Eye (tissue), 1 donor: ENCODE measurements around the gene N4BP2.
A peak's percentile ranks its signal among the peaks of the same experiment; 100 is the strongest.
"Not testable (repeated sequence)": the region's sequence is repeated elsewhere in the genome, so short reads cannot be mapped to it uniquely, and the experiment has no call there.

ENCODE experiments used
- DNase-seq: peaks from one replicate; pipeline ENCODE4 v3.0.0-alpha.2; 2015

Gene N4BP2

DNA sequence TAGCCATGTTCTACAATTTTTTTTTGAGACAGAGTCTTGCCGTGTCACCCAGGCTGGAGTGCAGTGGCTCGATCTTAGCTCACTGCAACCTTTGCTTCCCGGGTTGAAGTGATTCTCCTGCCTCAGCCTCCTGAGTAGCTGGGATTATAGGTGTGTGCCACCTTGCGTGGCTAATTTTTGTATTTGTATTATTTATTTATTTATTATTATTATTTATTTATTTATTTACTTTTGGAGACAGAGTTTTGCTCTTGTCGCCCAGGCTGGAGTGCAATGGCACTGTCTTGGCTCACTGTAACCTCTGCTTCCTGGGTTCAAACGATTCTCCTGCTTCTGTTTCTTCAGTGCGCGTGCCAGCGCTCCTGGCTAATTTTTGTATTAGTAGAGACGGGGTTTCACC lies 36.8 kb downstream of the N4BP2 start:
- not testable (repeated sequence) for DNase-seq

DNA sequence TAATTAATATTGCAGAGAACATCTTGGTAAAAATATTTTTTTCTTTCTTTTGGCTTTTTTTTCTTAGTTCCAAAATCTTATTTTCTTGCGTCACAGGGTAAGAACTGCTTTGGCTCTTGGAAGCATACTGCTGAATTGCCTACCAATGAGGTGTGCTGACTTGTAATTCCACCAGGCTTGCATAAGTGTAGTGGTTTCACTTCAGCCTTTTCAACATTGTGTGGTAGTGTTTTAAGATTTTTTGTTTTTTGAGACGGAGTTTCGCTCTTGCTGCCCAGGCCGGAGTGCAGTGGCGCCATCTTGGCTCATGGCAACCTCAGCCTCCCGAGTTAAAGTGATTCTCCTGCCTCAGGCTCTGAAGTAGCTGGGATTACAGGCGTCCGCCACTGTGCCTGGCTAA lies 42.4 kb downstream of the N4BP2 start:
- no peak for DNase-seq

- not testable (repeated sequence) for DNase-seq
Measured at GRCh38 chr4:40107150-40107549, 50.5 kb downstream of the N4BP2 start.

- DNase-seq = no peak
Measured at GRCh38 chr4:40112027-40112792, 55.6 kb downstream of the N4BP2 start.

DNA sequence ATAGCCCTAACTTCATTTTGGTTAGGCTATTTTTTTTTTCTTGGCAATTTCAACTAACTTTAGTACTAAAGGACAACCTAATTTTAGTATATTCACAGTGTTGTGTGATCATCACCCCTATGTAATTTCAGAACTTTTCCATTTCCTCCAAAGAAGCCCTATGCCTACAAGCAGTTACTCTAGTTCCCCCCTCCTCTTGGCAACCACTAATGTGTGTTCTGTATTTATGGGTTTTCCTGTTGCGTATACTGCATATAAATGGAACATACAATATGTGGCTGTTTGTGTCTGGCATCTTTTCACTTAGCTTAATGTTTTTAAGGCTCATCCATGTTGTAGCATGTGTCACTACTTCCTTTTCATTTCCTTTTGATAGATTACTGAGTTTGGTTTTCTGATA lies 57.6 kb downstream of the N4BP2 start:
- no peak for DNase-seq

- no peak for DNase-seq
Measured at GRCh38 chr4:40118861-40119260, 62.2 kb downstream of the N4BP2 start.

- DNase-seq = no peak
Measured at GRCh38 chr4:40119344-40119743, 62.7 kb downstream of the N4BP2 start.

DNA sequence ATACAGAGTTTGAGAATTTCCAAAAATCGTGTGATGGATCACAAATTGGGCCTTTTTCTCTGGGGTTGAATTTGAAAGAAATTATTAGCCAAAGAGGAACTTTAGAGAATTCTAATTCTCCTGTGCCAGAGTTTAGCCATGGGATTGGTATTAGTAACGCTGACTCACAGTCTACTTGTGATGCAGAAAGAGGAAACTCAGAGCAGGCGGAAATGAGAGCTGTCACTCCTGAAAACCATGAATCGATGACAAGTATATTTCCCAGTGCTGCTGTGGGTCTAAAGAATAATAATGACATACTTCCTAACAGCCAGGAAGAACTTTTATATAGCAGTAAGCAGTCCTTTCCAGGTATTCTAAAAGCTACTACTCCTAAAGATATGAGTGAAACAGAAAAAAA lies 64.9 kb downstream of the N4BP2 start:
- DNase-seq = no peak

- DNase-seq = no peak
Measured at GRCh38 chr4:40122941-40123340, 66.3 kb downstream of the N4BP2 start.

GRCh38 chr4:40124690-40125089 lies 68.0 kb downstream of the N4BP2 start:
- DNase-seq = no peak

DNA sequence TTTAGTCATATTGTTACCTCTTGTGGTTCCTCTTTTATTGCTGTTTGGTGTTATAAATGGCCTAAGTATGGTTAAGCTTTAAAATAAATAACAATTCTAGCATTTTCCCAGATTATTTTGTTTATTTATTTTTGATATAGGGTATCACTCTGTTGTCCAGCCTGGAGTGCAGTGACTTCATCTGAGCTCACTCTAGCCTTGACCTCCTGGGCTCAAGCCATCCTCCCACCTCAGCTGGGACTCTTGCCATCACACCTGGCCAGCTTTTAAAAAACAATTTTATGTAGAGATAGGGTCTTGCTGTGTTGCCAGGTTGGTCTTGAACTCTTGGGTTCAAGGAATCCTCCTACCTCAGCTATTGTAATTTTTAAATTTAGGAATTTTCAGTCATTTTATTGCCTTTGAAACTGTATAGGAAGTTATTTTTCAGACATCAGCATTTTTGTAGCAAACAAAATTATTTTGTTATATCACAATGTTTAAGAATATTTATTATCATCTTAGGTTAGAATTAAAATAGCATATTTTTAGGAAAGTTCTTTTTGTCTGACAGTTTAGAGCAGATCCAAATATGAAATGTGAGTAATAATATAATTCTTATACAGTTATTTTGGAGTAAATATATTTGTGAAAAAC lies 73.9 kb downstream of the N4BP2 start:
- DNase-seq = no peak

- DNase-seq = no peak
Measured at GRCh38 chr4:40132816-40133215, 76.2 kb downstream of the N4BP2 start.

DNA sequence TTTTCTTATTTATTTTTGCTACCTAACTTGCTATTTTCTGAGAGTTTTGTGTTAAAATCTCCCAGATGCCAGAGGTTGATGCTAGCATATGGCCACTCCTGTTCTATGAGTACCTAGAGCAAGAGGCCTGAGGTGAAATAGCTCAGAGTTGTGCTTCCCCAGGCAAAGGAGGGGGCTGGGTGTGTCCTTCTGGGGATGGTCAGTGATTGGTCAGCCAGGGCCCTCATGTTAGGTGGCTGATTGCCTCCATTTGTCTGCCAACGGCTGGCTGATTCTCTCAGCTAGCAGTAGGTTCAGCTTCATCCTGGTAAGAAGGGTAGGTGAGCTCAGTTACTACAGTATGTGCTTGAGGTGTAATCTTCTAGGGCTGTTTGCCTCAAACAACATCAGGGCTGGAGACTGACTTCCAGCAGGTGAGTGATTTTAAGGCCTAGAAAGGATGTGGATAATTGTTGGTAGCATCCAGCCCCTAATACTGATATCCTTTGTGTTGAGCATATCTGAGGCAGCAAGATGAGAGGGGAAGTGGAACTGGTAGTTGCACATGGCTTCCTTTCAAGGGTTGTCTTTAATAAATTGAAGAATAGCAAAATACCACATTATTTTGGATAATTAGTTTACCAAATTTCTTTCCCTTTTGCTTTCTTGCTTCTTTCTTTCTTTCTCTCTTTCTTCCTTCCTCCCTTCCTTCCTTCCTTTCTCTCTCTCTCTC lies 77.7 kb downstream of the N4BP2 start:
- no peak for DNase-seq

DNA sequence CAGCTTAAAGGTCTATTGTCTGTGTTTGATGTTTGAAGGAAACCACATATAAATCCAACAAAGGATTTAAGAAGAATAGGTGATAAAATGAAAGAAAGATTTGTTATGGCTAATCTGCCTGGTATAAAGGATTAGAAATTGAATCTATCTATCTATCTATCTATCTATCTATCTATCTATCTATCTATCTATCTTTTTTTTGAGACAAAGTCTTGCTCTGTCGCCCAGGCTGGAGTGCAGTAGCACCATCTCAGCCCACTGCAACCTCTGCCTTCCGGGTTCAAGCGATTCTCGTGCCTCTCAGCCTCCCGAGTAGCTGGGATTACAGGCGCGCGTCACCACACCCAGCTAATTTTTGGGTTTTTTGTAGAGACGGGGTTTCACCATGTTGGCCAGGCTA lies 79.6 kb downstream of the N4BP2 start:
- not testable (repeated sequence) for DNase-seq

DNA sequence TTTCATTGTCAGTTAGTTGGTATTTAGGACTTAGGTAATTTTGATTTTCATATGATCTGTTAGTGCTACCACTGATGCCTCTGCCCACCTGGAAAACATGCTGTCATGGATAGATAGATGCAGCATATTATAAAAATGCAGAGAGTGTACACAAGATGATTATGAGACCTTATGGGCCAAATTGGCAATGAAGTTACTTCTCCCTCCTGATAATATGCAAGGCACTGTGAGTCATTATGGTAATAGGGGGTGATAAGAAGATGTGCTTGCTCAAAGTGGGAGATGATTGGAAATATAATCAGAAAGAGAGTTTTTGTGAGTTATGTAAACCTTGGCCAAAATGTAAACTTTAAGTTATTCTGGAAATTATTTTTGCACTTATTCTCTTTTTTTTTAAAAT lies 83.5 kb downstream of the N4BP2 start:
- no peak for DNase-seq

DNA sequence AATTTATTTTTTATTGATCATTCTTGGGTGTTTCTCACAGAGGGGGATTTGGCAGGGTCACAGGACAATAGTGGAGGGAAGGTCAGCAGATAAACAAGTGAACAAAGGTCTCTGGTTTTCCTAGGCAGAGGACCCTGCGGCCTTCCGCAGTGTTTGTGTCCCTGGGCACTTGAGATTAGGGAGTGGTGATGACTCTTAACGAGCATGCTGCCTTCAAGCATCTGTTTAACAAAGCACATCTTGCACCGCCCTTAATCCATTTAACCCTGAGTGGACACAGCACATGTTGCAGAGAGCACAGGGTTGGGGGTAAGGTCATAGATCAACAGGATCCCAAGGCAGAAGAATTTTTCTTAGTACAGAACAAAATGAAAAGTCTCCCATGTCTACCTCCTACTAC lies 83.9 kb downstream of the N4BP2 start:
- DNase-seq = not testable (repeated sequence)

- no peak for DNase-seq
Measured at GRCh38 chr4:40143926-40144508, 87.4 kb downstream of the N4BP2 start.

DNA sequence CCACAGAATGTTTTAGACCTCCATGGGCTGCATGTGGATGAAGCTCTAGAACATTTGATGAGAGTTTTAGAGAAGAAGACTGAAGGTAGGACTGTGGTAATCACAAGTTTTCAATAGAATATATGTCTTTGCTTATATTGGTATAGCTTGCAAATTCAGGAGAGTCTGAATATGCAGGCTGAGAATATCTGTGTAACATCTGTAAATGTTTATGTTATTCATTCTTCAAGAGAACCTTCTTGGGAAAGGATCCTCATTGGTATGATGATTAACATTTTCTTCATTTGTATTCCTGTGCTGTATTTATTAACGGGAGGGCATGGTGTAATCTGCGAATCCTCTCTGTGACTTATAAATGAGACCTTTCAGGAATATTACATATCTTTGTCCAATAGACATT lies 88.1 kb downstream of the N4BP2 start:
- no peak for DNase-seq

DNA sequence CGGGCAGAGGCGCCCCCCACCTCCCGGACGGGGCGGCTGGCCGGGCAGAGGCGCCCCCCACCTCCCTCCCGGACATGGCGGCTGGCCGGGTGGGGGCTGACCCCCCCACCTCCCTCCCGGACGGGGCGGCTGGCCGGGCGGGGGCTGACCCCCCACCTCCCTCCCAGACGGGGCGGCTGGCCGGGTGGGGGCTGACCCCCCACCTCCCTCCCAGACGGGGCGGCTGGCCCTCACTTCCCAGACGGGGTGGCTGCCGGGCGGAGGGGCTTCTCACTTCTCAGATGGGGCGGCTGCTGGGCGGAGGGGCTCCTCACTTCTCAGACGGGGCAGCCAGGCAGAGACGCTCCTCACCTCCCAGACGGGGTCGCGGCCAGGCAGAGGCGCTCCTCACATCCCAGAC lies 90.8 kb downstream of the N4BP2 start:
- DNase-seq = not testable (repeated sequence)

DNA sequence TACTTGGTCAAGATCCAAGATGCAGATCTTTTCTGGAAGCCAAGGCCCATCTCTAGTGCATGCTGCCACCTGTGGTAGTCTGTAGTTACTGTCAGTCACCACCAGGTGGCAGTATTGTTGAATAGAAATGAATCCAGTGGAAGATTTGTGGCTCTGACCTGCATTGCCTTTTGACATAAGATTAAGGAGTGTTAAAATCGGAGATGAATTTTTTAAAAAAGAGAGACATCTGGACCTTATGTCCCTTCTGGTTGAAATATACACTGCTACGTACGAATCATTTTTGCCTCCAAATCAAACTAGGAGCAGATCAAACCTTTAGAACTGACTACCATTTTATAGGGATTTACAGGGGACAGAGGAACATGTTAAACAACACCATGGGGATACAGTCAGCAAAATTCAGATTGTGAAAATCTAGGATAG lies 93.3 kb downstream of the N4BP2 start:
- DNase-seq = peak; percentile 65

DNA sequence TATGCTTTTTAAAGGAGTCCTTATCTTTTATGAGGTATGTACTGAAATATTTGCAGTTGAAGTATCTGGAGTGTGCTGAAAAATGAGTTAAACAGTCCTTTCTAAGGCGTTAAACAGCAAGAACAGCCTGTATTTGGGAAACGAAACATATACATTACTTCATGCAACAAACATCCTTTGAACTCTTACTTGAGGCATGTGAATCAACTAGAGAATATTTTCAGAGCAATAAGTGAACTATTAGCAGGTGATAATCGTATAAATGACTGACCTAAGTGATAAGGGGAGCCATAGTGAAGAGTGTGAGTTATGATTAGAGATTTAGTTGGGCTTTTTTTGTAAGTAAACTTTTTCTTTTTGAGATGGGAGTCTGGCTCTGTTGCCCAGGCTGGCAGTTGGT lies 94.3 kb downstream of the N4BP2 start:
- DNase-seq = no peak

GRCh38 chr4:40152637-40153036 lies 96.0 kb downstream of the N4BP2 start:
- no peak for DNase-seq

GRCh38 chr4:40157436-40157835 lies 100.8 kb downstream of the N4BP2 start:
- DNase-seq = no peak

DNA sequence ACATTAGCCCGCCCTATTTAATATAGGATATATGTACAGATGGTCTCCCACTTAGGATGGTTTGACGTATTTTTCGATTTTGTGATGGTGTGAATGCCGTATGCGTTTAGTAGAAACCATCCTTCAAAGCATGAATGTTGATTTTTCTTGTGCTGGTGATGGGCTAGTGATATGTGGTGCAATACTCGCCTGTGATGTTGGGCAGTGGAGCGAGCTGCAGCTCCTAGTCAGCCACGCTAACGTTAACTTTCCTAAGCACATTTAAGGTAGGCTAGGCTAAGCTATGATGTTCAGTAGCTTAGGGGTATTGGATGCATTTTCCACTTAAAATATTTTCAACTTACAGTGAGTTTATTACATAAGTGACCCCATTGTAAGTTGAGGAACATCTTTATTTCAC lies 103.6 kb downstream of the N4BP2 start:
- DNase-seq = no peak
